ENCODE data around the gene PAX2. TPM values are rescaled to one million over a fixed set of nuclear protein-coding genes. Genes with fewer than 3 reads are reported as not detected.

PAX2 gene
- total RNA-seq, 1 donor = not detected

DNA sequence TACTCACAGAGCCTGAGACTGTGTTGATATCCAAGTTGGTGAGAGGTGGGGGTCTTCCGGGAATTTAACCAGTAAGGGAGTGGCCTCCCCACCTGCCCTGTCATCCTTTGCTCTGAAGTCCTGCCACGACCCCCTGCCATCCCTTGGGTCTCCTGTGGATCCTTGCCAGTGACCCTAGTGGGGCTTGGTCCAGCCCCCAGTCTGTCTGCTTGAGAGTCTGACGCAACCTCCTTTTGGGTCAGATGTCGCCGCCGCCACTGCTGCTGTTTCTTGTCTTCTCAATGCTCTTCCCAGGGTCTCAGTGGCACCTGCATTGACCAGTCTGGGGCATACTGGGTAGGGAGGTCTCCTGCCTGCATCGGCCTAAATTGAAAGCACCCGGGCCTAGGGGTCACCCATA is 28.8 kb downstream of the PAX2 start:
- no peak overlapping the region for H3K4me3 ChIP-seq (ENCODE audit: low read depth, low read length)
- no peak for DNase-seq (ENCODE audit: low read depth)
- TF ChIP-seq, protein P1, sequence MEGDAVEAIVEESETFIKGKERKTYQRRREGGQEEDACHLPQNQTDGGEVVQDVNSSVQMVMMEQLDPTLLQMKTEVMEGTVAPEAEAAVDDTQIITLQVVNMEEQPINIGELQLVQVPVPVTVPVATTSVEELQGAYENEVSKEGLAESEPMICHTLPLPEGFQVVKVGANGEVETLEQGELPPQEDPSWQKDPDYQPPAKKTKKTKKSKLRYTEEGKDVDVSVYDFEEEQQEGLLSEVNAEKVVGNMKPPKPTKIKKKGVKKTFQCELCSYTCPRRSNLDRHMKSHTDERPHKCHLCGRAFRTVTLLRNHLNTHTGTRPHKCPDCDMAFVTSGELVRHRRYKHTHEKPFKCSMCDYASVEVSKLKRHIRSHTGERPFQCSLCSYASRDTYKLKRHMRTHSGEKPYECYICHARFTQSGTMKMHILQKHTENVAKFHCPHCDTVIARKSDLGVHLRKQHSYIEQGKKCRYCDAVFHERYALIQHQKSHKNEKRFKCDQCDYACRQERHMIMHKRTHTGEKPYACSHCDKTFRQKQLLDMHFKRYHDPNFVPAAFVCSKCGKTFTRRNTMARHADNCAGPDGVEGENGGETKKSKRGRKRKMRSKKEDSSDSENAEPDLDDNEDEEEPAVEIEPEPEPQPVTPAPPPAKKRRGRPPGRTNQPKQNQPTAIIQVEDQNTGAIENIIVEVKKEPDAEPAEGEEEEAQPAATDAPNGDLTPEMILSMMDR (IDR thresholded peaks at IDR 0.05; ENCODE audit: insufficient read depth, low read length) = no peak

DNA sequence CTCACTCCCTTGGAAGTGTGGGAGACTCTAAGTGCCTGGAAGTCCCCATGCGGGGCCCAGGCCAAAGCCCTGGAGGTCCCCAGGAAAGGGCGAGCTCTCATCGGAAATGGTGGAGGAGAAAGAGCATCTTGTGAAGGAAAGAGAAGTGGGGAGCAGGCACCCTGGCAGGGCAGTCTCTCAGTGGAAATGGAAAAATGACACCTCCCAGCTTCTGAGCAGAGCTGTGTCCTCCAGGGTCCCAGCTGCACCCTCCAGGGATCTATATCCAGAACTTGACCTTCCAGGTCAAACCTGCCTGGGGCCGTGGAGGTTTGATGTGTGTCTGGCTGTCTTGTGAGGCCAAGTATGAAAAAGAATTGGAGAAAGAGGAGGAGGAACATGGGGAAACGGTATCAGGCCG is 29.5 kb downstream of the PAX2 start:
- TF ChIP-seq, protein P1 (IDR thresholded peaks at IDR 0.05; ENCODE audit: insufficient read depth, low read length) = no peak
- DNase-seq (ENCODE audit: low read depth) = no peak
- no peak overlapping the region for H3K4me3 ChIP-seq (ENCODE audit: low read depth, low read length)

DNA sequence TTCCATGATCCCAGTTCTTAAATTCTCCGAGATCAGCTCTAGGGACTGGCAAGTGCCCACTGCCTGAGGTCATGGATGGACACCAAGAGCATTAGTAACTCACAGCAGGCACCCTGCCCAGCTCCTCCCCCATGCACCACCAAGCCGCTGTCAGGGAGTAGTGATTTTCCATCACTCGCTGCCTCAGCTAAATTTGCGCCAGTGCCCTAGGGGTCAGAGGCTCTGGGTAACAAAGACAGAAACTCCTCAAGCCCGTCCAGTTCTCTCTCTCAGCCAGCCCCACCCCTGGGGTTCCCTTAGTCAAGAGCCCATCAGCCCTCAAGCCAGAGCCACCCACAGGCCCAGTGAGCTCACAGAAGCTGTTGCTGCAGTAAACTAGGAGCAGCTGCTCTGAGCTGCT is 30.0 kb downstream of the PAX2 start:
- no peak overlapping the region for H3K4me3 ChIP-seq (ENCODE audit: low read depth, low read length)
- peak; percentile 11 for DNase-seq (ENCODE audit: low read depth)
- TF ChIP-seq, protein P1 (IDR thresholded peaks at IDR 0.05; ENCODE audit: insufficient read depth, low read length) = no peak

DNA sequence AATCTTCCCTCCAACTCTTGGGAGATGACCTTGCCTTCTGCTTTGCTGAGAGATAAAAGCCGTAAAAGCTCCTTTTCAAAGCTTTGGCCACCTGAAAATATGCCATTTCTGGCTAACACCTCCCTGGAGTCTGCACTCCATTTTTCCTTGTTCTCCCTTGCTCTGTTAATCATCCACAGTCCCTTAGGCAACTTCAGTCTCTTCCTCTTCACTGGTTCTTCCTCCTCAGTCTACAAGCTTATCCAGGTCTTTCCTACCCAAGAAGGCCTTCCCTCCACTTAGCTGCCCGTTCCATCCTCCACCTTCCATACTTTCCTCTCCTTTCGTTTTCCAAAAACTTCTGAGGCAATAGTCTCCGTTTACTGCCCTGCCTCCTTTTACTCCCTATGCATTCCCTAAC is 30.5 kb downstream of the PAX2 start:
- DNase-seq (ENCODE audit: low read depth) = no peak
- TF ChIP-seq, protein P1 (IDR thresholded peaks at IDR 0.05; ENCODE audit: insufficient read depth, low read length) = no peak
- no peak overlapping the region for H3K4me3 ChIP-seq (ENCODE audit: low read depth, low read length)

DNA sequence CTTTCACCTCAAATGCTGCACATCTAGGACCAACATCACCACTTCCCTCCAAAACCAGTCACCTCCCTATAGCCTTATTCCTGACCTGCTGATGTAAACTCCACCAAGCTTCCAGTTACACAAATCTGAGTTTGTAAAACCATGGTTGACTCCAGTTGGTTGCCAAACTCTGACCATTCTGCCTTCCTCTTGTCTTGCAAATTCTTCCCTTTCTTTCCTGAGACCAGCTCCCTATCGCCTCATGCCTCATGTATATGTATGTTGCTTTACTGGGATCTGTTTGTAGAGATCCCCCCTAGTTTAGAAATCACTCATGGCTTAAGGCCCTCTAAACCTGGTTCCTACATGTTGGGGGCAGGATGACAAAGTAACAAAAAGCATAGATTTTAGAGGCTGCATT is 31.3 kb downstream of the PAX2 start:
- DNase-seq (ENCODE audit: low read depth) = no peak

DNA sequence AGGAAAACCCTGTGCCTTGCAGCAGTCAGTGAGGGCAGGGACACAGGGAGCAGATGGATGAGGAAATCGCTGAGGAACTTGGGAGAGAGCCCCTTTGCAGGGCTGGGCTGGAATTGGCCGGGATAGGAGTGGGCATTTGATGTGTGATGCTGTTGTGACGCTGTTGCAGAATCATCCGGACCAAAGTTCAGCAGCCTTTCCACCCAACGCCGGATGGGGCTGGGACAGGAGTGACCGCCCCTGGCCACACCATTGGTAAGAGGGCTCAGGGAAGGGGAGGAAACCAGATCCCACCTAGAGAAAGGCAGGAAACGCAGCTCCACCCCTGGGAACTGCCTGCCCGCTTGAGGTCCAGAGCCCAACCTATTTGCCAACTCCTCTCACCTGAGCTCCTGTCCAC is 33.9 kb downstream of the PAX2 start:
- no peak overlapping the region for H3K4me3 ChIP-seq (ENCODE audit: low read depth, low read length)
- no peak for DNase-seq (ENCODE audit: low read depth)

More for the DNA sequence above, 31.3 kb downstream of the PAX2 start:
- TF ChIP-seq, protein P1 (IDR thresholded peaks at IDR 0.05; ENCODE audit: insufficient read depth, low read length) = no peak
- H3K4me3 ChIP-seq (ENCODE audit: low read depth, low read length) = no peak overlapping the region

DNA sequence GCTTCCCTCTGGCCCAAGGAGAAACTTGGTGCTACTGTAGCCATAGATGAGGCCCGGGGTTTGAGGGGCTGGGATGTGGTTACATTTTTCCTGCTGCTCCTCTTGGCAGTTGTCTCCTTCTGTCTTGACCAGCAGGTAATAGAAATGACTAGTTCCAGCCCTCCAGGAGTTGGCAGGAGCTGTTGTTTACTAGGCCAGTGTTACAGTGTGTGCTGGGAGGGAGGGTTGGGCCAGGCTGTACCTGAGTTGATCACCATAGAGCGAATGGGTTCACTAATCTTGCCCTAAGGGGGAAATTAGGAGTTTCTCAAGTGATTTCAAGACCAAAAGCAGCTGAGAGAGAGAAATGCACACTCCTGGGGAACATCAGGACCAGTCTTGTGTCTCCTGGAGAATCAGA is 34.9 kb downstream of the PAX2 start:
- no peak overlapping the region for H3K4me3 ChIP-seq (ENCODE audit: low read depth, low read length)
- DNase-seq (ENCODE audit: low read depth) = no peak
- TF ChIP-seq, protein P1 (IDR thresholded peaks at IDR 0.05; ENCODE audit: insufficient read depth, low read length) = no peak

More for the DNA sequence above, 33.9 kb downstream of the PAX2 start:
- TF ChIP-seq, protein P1 (IDR thresholded peaks at IDR 0.05; ENCODE audit: insufficient read depth, low read length) = no peak

Measured in fibroblast of the aortic adventitia (primary cell).